Mammary epithelial cell (primary cell): ENCODE measurements around the gene TEX55.

ENCODE experiments used
- CTCF ChIP-seq, 2 donors: IDR thresholded peaks in 1 of 2; conservative IDR thresholded peaks in 1 of 2; 2 replicates each; pipeline ENCODE4 v1.5.1; 2011 to 2012; ENCODE audit warnings: inconsistent platforms in 2 of 2, low read length in 2 of 2, mild to moderate bottlenecking in 2 of 2, control low read depth in 1 of 2, low read depth in 1 of 2; ENCODE audit not compliant: insufficient read depth in 1 of 2; ENCODE audit errors: extremely low read depth in 1 of 2
- EZH2 ChIP-seq: IDR thresholded peaks from 2 replicates; pipeline ENCODE4 v1.6.1; 2012; ENCODE audit warnings: low read length, inconsistent platforms, borderline replicate concordance

- TF ChIP-seq CTCF (conservative IDR thresholded peaks at IDR 0.05 in 1 of 2, IDR thresholded peaks at IDR 0.05 in 1 of 2; ENCODE audit: extremely low read depth in 1 of 2, insufficient read depth in 1 of 2, low read depth in 1 of 2, low read length in 2 of 2) = no peak
- TF ChIP-seq EZH2 = no peak
Measured at GRCh38 chr3:119176778-119177177, 30.8 kb downstream of the TEX55 start.
